HEK293 (cell line): Measurements from ENCODE around the gene CDYL2.

Source experiments
- CTCF ChIP-seq: fragments of 450-650 bp; formaldehyde crosslinking; IDR thresholded peaks from 2 replicates; pipeline ENCODE4 v1.5.1; 2016; ENCODE audit warnings: missing biosample characterization, missing genetic modification characterization
- ZNF175 ChIP-seq: fragments of 450-650 bp; formaldehyde crosslinking; IDR thresholded peaks from 2 replicates; pipeline ENCODE4 v1.5.1; 2016; ENCODE audit warnings: missing biosample characterization, missing genetic modification characterization
- ZNF341 ChIP-seq: fragments of 450-650 bp; formaldehyde crosslinking; IDR thresholded peaks from 2 replicates; pipeline ENCODE4; 2016; ENCODE audit warnings: low read depth, missing biosample characterization, missing genetic modification characterization
- ZNF544 ChIP-seq: fragments of 450-650 bp; formaldehyde crosslinking; IDR thresholded peaks from 2 replicates; pipeline ENCODE4 v1.5.0; 2017; ENCODE audit warnings: missing biosample characterization, missing genetic modification characterization
- ZNF791 ChIP-seq: fragments of 450-650 bp; formaldehyde crosslinking; IDR thresholded peaks from 2 replicates; pipeline ENCODE4 v1.5.1; 2016; ENCODE audit warnings: missing biosample characterization, missing genetic modification characterization

GRCh38 chr16:80691111-80691741, 113.2 kb downstream of the CDYL2 start:
- TF ChIP-seq ZNF341 (no peak), ZNF175 (no peak), CTCF (tag by site-specific recombination) (no peak), ZNF544 (tag by site-specific recombination) (no peak), ZNF791 (no peak)
